Activated CD4-positive, alpha-beta T cell treated with anti-CD3 and anti-CD28 coated beads, Interleukin-2, amount 10 ng/mL, durations not matched to agents 7 days and 5 days (primary cell): ENCODE data around the gene GP1BA. TPM values are rescaled to one million over a fixed set of nuclear protein-coding genes. Genes with fewer than 3 reads are reported as not detected.

ENCODE experiments used
- CTCF ChIA-PET: fragments of 350-600 bp; sonication (Branson Sonifier 250); formaldehyde crosslinking; loops from one replicate; lab custom pipeline; 2021; ENCODE audit warnings: antibody characterized with exemption; lab: Charles Lee
- POLR2A ChIA-PET: fragments of 350-600 bp; sonication (Branson Sonifier 250); formaldehyde crosslinking; loops from one replicate; lab custom pipeline; 2021; ENCODE audit warnings: antibody characterized with exemption; lab: Charles Lee
- DNase-seq: peaks from one replicate; pipeline ENCODE4 v3.0.0-alpha.2; 2020
- H3K27ac Mint-ChIP-seq: one replicate; pipeline ENCODE4 v1.8.0; 2021; ENCODE audit warnings: mild to moderate bottlenecking, moderate library complexity, mixed read lengths
- H3K27me3 Mint-ChIP-seq: one replicate; pipeline ENCODE4 v1.8.0; 2021; ENCODE audit warnings: mixed read lengths
- H3K36me3 Mint-ChIP-seq: one replicate; pipeline ENCODE4 v1.8.0; 2021; ENCODE audit warnings: low read depth, mixed read lengths
- H3K4me1 Mint-ChIP-seq: one replicate; pipeline ENCODE4 v1.8.0; 2021; ENCODE audit warnings: mixed read lengths
- H3K4me3 Mint-ChIP-seq: one replicate; pipeline ENCODE4 v1.8.0; 2021; ENCODE audit warnings: mild to moderate bottlenecking, moderate library complexity, mixed read lengths
- H3K9me3 Mint-ChIP-seq: one replicate; pipeline ENCODE4 v1.8.0; 2021; ENCODE audit warnings: mixed read lengths
- total RNA-seq, 2 experiments: library from RNA; stranded (reverse); gene quantifications; one replicate each; pipeline ENCODE4 v1.2.3, GENCODE V29; 2021

Gene GP1BA
- total RNA-seq, 2 experiments from 2014 or later, result not detected

DNA sequence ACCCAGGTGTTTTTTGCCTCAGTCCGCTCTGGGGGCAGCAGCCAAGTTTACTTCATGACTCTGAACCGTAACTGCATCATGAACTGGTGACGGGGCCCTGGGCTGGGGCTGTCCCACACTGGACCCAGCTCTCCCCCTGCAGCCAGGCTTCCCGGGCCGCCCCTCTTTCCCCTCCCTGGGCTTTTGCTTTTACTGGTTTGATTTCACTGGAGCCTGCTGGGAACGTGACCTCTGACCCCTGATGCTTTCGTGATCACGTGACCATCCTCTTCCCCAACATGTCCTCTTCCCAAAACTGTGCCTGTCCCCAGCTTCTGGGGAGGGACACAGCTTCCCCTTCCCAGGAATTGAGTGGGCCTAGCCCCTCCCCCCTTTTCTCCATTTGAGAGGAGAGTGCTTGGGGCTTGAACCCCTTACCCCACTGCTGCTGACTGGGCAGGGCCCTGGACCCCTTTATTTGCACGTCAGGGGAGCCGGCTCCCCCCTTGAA, 34.8 kb upstream of the GP1BA start:
- no peaks in the 10 kb centered on the region for H3K9me3 Mint-ChIP-seq
- H3K4me3 Mint-ChIP-seq, result no peak overlapping the region
- H3K4me1 Mint-ChIP-seq, result peaks cover 25% of the 10 kb centered on the region
- ChIA-PET CTCF (interaction anchor here (1.7 kb wide), 1 partner anchor 188 kb away, joined by 4 read pairs; the partner anchor contains the start of gene ARRB2), POLR2A (no interaction called here)
- peaks cover 10% of the 10 kb centered on the region for H3K27me3 Mint-ChIP-seq
- peaks cover 13% of the 10 kb centered on the region for H3K36me3 Mint-ChIP-seq
- no peak for DNase-seq
- no peak overlapping the region for H3K27ac Mint-ChIP-seq

DNA sequence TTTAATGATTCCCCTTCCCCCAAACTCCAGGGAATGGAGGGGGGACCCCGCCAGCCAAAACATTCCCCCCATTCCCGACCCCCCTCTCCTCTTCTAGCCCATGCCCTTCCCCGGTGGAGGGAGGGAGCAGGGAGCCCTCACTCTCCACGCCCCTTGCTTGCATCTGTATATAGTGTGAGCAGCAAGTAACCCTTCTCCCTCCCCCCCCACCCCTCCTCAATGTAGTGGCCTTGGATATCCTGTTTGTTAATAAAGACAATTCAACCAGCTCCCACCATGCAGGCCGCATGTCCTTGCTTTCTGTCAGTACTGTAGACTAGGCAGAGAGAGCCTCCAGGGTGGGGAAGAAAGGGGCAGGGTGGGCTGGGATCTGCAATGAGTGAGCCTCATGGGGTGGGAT, 34.3 kb upstream of the GP1BA start:
- Mint-ChIP-seq H3K9me3 (no peaks in the 10 kb centered on the region), H3K27ac (no peak overlapping the region), H3K36me3 (peaks cover 13% of the 10 kb centered on the region), H3K4me3 (no peak overlapping the region), H3K4me1 (peaks cover 30% of the 10 kb centered on the region), H3K27me3 (peaks cover 10% of the 10 kb centered on the region)
- POLR2A ChIA-PET, result no interaction called here
- no peak for DNase-seq
- CTCF ChIA-PET, result no interaction called here

DNA sequence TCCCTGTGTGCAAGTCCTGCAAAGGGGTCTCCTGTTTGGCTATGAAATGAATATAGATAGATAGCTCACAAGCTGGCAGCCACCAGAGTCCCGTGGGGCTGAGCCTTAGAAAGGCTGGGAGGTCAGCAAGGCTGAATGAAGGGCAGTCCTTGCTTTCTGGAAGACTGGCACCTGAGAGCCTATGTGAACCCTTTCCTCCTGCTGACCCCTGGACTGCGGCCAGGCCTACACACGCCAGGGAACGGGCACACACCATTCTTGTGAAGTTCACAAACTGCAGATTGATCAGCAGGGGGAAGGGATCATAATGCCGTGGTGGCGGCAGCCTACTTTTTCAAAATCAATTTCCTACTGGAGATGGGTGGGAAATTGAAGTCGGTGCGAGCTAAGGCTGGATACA, 33.7 kb upstream of the GP1BA start:
- ChIA-PET POLR2A (no interaction called here), CTCF (interaction anchor here (1.1 kb wide), 1 partner anchor 188 kb away, joined by 4 read pairs; the partner anchor contains the start of gene ARRB2)
- Mint-ChIP-seq H3K27me3 (peaks cover 11% of the 10 kb centered on the region), H3K36me3 (peaks cover 13% of the 10 kb centered on the region), H3K9me3 (no peaks in the 10 kb centered on the region), H3K4me3 (peak overlapping the region; percentile 61), H3K4me1 (peaks cover 36% of the 10 kb centered on the region), H3K27ac (peak overlapping the region; percentile 57)
- no peak for DNase-seq

DNA sequence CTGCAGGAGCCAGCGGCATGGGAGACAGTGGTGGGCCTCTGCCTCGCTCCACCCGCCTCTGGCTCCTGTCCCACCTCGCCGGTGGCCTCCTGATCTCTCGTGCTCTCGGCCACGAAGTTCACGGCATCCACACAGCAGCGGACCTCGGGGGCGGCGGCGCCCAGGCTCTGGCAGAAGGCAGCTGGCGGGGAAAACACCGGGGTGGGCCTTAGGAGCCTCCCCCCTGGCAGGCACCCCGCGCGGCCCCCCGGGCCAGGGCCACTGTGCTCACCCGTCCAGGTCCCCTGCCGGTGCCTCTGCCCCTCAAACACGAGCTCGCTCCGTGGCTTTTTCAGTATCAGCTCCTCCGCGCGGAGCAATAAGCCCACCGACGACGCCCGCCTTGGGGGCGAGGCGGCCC, 33.1 kb upstream of the GP1BA start:
- POLR2A ChIA-PET, result interaction anchor here (0.6 to 1.4 kb wide), 3 partner anchors 41 to 189 kb away, joined by 3 to 9 read pairs (median 4); partner anchors contain the start of genes ARRB2, RNF167 and SLC25A11
- H3K27me3 Mint-ChIP-seq, result peaks cover 12% of the 10 kb centered on the region
- CTCF ChIA-PET, result interaction anchor here (0.5 to 2.2 kb wide), 8 partner anchors 10 to 339 kb away, joined by 3 to 9 read pairs (median 4); partner anchors contain the start of genes ARRB2, GGT6 and PELP1
- peak overlapping the region; percentile 61 for H3K4me3 Mint-ChIP-seq
- no peak overlapping the region for H3K27ac Mint-ChIP-seq
- no peaks in the 10 kb centered on the region for H3K9me3 Mint-ChIP-seq
- peaks cover 13% of the 10 kb centered on the region for H3K36me3 Mint-ChIP-seq
- no peak for DNase-seq
- H3K4me1 Mint-ChIP-seq, result peaks cover 40% of the 10 kb centered on the region

DNA sequence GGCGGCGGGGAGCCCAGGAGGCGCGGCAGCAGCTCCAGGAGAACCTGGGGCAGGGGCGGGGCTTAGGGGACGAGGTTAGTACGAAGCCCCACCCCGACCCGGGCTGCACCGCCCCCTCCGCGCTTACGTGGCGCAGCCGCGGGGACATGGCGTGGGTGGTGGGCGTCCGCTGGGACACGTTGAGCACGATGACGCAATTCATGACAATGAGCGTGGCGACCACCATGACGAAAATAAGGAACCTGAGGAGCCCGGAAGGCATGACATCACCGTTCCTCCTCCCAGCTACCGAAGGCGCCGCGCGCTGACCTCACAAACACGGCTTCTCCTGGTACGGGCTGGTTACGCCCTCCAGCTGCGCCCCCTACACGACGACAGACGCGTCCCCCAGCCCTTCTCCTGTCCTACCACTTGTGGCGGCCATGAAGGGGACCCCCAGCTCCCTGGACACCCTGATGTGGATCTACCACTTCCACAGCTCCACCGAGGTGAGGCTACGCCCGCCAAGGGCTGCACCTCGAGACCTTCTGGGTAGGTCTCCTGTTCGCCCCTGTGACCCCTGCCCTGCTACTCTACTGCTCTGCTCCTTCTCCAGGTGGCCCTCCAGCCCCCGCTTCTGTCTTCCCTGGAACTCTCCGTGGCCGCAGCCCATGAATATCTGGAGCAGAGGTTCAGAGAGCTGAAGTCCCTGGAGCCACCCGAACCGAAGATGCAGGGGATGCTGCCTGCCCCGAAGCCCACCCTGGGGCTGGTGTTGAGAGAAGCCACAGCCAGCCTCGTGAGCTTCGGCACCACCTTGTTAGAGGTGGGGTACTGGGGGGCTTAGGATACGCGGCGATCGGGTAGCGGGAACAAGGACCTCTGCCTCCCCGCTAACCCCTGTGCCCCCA, 32.5 kb upstream of the GP1BA start, which contains the start of gene C17orf107:
Gene C17orf107 (plus strand): TSS at position 196 of the 890 bp plus-strand sequence. CDS start 227 bp downstream, at position 423.
- H3K4me1 Mint-ChIP-seq, result peaks cover 40% of the 10 kb centered on the region
- peak; percentile 87 for DNase-seq
- ChIA-PET POLR2A (interaction anchor here (0.6 to 1.4 kb wide), 3 partner anchors 40 to 189 kb away, joined by 3 to 9 read pairs (median 4); partner anchors contain the start of genes ARRB2, RNF167 and SLC25A11), CTCF (interaction anchor here (0.5 to 2.2 kb wide), 10 partner anchors 9 to 530 kb away, joined by 3 to 9 read pairs (median 4); partner anchors contain the start of genes ARRB2, GGT6, PELP1 and RNF167)
- peaks cover 13% of the 10 kb centered on the region for H3K27me3 Mint-ChIP-seq
- peak within 1 kb of the TSS; percentile 82 for H3K4me3 Mint-ChIP-seq
- H3K9me3 Mint-ChIP-seq, result no peaks in the 10 kb centered on the region
- peak within 1 kb of the TSS; percentile 86 for H3K27ac Mint-ChIP-seq
- H3K36me3 Mint-ChIP-seq, result peaks cover 13% of the 10 kb centered on the region

DNA sequence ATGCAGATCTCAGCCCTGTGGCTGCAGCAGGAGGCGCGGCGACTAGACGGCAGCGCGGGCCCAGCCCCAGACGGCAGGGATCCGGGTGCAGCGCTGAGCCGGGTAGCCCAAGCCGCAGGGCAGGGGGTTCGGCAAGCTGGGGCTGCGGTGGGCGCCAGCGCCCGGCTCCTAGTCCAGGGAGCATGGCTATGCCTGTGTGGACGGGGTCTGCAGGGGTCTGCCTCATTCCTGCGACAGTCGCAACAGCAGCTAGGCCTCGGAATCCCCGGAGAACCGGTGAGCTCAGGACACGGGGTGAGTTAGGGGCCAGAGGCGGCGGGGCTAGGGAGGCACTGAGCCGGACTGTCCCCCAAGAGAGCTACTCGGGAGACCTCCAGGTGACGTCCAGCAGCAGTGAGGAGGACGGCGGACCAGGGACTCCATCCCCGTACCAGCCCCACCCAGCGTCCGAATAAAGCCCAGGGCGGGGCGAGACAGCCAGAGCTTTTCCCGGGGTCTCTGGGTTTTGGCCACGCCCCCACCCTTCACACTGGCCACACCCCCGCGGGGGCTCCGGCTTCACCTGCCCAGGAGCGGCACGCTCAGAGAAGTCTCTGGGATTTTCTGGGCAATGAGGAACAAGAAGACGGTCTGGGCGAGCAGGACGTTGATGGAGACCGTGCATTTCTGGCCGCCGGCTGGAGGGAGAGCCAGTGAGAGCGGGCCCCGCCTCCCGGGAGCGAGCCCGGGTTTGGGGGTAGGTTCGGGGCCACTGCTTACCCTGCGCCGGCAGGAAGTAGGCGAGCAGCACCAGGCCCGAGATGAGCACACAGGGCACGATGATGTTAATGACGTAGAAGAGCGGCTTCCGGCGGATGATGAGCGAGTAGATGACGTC, 31.6 kb upstream of the GP1BA start:
- H3K4me1 Mint-ChIP-seq, result peaks cover 40% of the 10 kb centered on the region
- peaks cover 16% of the 10 kb centered on the region for H3K27me3 Mint-ChIP-seq

DNA sequence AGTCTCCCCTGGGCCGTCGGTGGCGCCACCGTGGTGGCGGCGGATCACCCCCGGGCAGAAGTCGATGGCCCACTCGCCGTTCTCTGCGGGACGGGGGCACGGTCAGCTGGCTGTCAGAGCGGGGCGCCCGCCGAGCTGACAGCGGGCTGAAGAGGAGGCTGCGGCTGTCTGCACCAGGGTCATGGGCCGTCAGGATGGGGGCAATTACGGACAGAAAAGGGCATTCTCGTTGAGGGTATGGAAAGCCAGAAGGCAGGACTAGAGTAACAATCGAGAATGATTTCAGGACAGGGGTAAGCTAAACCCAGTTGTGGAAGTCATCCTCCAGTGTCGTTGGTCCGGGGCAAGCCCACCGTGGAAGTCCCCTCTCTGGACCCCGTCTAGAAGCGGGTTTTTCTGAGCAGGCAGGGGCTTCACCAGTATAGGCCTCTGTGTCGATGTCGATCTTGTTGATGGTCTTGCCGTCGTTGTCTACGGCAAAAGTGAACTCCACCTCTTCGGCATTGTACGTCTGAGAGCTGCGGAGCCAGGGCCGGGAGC, 30.9 kb upstream of the GP1BA start:
- ChIA-PET POLR2A (interaction anchor here (0.6 kb wide), 1 partner anchor 201 kb away, joined by 4 read pairs; no protein-coding TSS in a partner anchor), CTCF (interaction anchor here (0.6 to 2.7 kb wide), 2 partner anchors 39 to 153 kb away, joined by 3 to 8 read pairs; partner anchors contain the start of genes RNF167 and SLC25A11)
- Mint-ChIP-seq H3K4me3 (peak overlapping the region; percentile 58), H3K27ac (peak overlapping the region; percentile 83), H3K9me3 (no peaks in the 10 kb centered on the region), H3K36me3 (peaks cover 7% of the 10 kb centered on the region), H3K4me1 (peaks cover 40% of the 10 kb centered on the region), H3K27me3 (peaks cover 20% of the 10 kb centered on the region)
- no peak for DNase-seq

More for the DNA sequence above, 31.6 kb upstream of the GP1BA start:
- CTCF ChIA-PET, result interaction anchor here (1.4 to 2.2 kb wide), 5 partner anchors 8 to 197 kb away, joined by 3 to 9 read pairs (median 5); partner anchors contain the start of genes PELP1, RNF167 and SLC25A11
- Mint-ChIP-seq H3K27ac (peak overlapping the region; percentile 83), H3K9me3 (no peaks in the 10 kb centered on the region), H3K4me3 (peak overlapping the region; percentile 82), H3K36me3 (peaks cover 9% of the 10 kb centered on the region)
- peak; percentile 66 for DNase-seq
- POLR2A ChIA-PET, result interaction anchor here (0.6 to 1.4 kb wide), 2 partner anchors 39 to 41 kb away, joined by 3 to 9 read pairs; partner anchors contain the start of genes RNF167 and SLC25A11

DNA sequence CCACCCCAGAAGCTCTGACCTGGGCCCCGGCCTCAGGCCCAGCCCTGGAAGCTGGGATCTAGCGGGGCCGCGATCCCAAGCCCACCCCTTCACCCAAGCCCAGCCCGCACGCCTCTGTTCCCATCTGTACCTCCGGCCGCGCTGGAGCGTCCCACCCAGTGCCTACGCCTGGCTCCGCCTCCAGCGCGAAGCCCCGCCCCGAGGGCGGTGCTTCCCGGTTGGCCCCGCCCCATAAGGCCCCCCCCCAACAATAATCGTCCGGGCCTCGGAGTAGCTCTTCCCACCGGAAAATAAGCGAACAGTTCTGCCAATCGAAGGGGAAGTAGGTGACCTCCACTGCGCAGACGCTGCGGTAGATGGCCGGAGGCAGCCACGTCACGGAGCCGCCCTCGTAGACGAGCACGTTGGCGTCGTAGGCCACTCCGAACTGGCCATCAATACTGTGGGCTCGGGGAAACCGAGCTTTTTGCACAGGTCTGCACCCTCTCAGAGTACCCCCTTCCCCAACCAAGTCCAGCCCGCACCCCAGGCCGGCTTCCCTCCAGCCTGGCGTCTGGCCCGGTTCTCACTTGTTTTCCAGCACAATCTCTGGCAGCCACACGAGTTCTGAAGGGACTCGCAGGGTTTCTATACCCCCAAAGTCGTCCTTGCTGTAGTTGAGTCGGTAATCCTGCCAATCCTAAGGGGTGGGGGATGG, 30.3 kb upstream of the GP1BA start:
- Mint-ChIP-seq H3K9me3 (no peaks in the 10 kb centered on the region), H3K36me3 (peaks cover 5% of the 10 kb centered on the region), H3K4me1 (peaks cover 40% of the 10 kb centered on the region), H3K27ac (no peak overlapping the region), H3K27me3 (peaks cover 20% of the 10 kb centered on the region), H3K4me3 (no peak overlapping the region)
- no peak for DNase-seq
- ChIA-PET POLR2A (interaction anchor here (0.6 kb wide), 1 partner anchor 202 kb away, joined by 4 read pairs; no protein-coding TSS in a partner anchor), CTCF (interaction anchor here (0.6 to 2.7 kb wide), 5 partner anchors 10 to 153 kb away, joined by 3 to 8 read pairs (median 5); partner anchors contain the start of genes KIF1C, RNF167 and SLC25A11)

DNA sequence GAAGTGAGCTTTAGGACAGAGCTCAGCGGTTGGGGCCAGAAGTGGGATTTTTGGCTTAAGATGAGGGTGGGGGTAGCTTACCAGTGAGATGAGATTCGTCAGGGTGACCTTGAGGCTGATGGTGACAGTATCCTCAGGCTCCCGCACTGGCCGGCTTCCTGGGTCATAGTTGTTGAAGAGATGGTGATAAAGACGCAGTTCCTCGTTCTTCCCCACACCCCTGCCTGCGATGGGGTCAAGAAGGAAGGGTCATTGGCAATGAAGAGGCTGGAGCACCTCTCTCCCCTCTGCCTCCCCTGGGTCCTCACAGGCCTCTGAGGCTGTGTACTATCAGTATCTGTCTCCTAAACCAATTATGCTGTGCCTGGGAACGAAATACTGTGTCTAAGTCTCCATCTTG, 29.5 kb upstream of the GP1BA start:
- Mint-ChIP-seq H3K9me3 (no peaks in the 10 kb centered on the region), H3K36me3 (no peaks in the 10 kb centered on the region), H3K27ac (peak overlapping the region; percentile 72), H3K4me3 (no peak overlapping the region), H3K27me3 (peaks cover 20% of the 10 kb centered on the region), H3K4me1 (peaks cover 41% of the 10 kb centered on the region)
- no peak for DNase-seq
- POLR2A ChIA-PET, result no interaction called here
- CTCF ChIA-PET, result interaction anchor here (0.8 to 2.7 kb wide), 8 partner anchors 9 to 177 kb away, joined by 3 to 8 read pairs (median 4); partner anchors contain the start of genes KIF1C, RNF167 and SLC25A11

DNA sequence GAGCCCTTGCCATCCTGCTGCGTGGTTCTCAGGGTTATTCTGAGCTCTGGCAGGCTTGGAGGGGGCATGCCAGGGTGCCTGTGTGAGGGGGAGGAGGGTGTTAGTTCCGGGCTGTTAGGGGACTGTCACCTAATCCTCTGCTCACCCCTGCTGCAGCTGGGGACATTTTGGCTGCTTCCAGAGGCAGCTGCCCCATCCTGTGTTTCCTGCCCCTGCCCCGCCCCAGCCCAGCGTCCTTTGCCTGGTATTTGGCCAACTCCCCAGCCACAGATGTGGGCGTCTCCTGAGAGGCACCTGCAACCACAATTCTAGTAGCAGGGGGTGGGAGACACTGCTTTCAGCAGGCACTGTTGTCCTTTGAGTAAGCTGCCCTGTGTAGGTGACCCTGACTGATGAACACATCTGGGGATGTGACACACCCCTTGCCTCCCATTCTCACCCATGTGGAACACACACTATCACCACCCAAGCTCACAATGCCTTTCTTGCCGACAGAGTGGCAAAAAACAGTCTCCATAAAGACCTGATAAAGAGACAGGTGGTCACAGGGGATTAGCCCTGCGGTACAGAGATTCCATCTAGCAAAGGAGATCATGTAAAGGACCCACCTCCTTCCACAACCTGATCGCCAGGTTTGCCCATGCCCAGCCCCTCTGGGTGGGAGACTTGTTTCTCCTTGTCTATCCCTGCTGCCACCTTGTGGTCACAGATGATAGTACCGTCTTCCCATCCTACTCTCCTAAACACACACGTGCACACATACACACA, 28.8 kb upstream of the GP1BA start, which contains the start of gene CHRNE:
Gene CHRNE (minus strand): TSS at position 48 of the 768 bp plus-strand sequence. CDS start 35 bp downstream, at position 13.
- peak within 1 kb of the TSS; percentile 25 for H3K4me3 Mint-ChIP-seq

More for the DNA sequence above, 28.8 kb upstream of the GP1BA start, which contains the start of gene CHRNE:
- H3K9me3 Mint-ChIP-seq, result no peaks in the 10 kb centered on the region
- no peaks in the 10 kb centered on the region for H3K36me3 Mint-ChIP-seq
- H3K27ac Mint-ChIP-seq, result peak within 1 kb of the TSS; percentile 72
- peaks cover 41% of the 10 kb centered on the region for H3K4me1 Mint-ChIP-seq
- peak; percentile 88 for DNase-seq
- ChIA-PET CTCF (interaction anchor here (0.6 to 2.7 kb wide), 12 partner anchors 8 to 456 kb away, joined by 3 to 8 read pairs (median 3); partner anchors contain the start of genes KIF1C, PSMB6, RNF167 and SLC25A11), POLR2A (no interaction called here)
- peaks cover 20% of the 10 kb centered on the region for H3K27me3 Mint-ChIP-seq
